HTR-8/SVneo (cell line): Measurements from ENCODE around the gene TMED9.

Experiments used
- DNase-seq: peaks from one replicate; pipeline ENCODE4 v3.0.0; 2011; ENCODE audit warnings: low spot score, mixed read lengths; ENCODE audit not compliant: insufficient read length
- FAIRE-seq: peaks from 2 replicates; lab custom pipeline; 2011; peaks lifted over from hg19 to GRCh38; lab: Jason Lieb, UNC

TMED9 gene

GRCh38 chr5:177575488-177575887, 16.5 kb upstream of the TMED9 start:
- FAIRE-seq (no peak), DNase-seq (no peak)

- FAIRE-seq = no peak
Observed at GRCh38 chr5:177576169-177576568, 15.8 kb upstream of the TMED9 start.

GRCh38 chr5:177578316-177578715, 13.7 kb upstream of the TMED9 start:
- DNase-seq = no peak
- no peak for FAIRE-seq

More at GRCh38 chr5:177576169-177576568, 15.8 kb upstream of the TMED9 start:
- DNase-seq = no peak

- DNase-seq (no peak), FAIRE-seq (no peak)
Observed at GRCh38 chr5:177588413-177588909, 3.5 kb upstream of the TMED9 start.

- FAIRE-seq (no peak), DNase-seq (no peak)
Observed at GRCh38 chr5:177590406-177590805, 1.6 kb upstream of the TMED9 start.

- DNase-seq (no peak), FAIRE-seq (no peak)
Observed at GRCh38 chr5:177591690-177592009, 353 bp upstream of the TMED9 start.

GRCh38 chr5:177592905-177593304, 902 bp downstream of the TMED9 start:
- DNase-seq = no peak

GRCh38 chr5:177593511-177593910, 1.5 kb downstream of the TMED9 start:
- DNase-seq (no peak), FAIRE-seq (no peak)

More at GRCh38 chr5:177592905-177593304, 902 bp downstream of the TMED9 start:
- FAIRE-seq = no peak

GRCh38 chr5:177594071-177594470, 2.1 kb downstream of the TMED9 start:
- FAIRE-seq = no peak
- no peak for DNase-seq

GRCh38 chr5:177595026-177595585, 3.1 kb downstream of the TMED9 start:
- DNase-seq (no peak), FAIRE-seq (no peak)

- DNase-seq (no peak), FAIRE-seq (no peak)
Observed at GRCh38 chr5:177595991-177596774, 4.2 kb downstream of the TMED9 start.

GRCh38 chr5:177596775-177597238, 4.8 kb downstream of the TMED9 start:
- no peak for FAIRE-seq
- no peak for DNase-seq

- DNase-seq (no peak), FAIRE-seq (no peak)
Observed at GRCh38 chr5:177598477-177598876, 6.5 kb downstream of the TMED9 start.

- FAIRE-seq (no peak), DNase-seq (peak; percentile 69)
Observed at GRCh38 chr5:177599731-177600507, 7.9 kb downstream of the TMED9 start, which contains the start of gene B4GALT7. Gene B4GALT7 (plus strand): TSS chr5:177600132. CDS start chr5:177600211, 79 bp downstream.

GRCh38 chr5:177600508-177601018, 8.6 kb downstream of the TMED9 start:
- DNase-seq (no peak), FAIRE-seq (no peak)

GRCh38 chr5:177601126-177601525, 9.1 kb downstream of the TMED9 start:
- no peak for FAIRE-seq

GRCh38 chr5:177601577-177602457, 9.8 kb downstream of the TMED9 start:
- FAIRE-seq = no peak
- no peak for DNase-seq

More at GRCh38 chr5:177601126-177601525, 9.1 kb downstream of the TMED9 start:
- DNase-seq = no peak

- no peak for DNase-seq
- no peak for FAIRE-seq
Observed at GRCh38 chr5:177602458-177602830, 10.4 kb downstream of the TMED9 start.

GRCh38 chr5:177603631-177604030, 11.6 kb downstream of the TMED9 start:
- no peak for FAIRE-seq
- no peak for DNase-seq

- FAIRE-seq (no peak), DNase-seq (no peak)
Observed at GRCh38 chr5:177604116-177604521, 12.1 kb downstream of the TMED9 start.
